Ureter (tissue), 1 donor: ENCODE data around the gene PGAM5. TPM values are rescaled to one million over a fixed set of nuclear protein-coding genes. Genes with fewer than 3 reads are reported as not detected.
"Not testable (repeated sequence)": the region's sequence is repeated elsewhere in the genome, so short reads cannot be mapped to it uniquely, and the experiment has no call there.

Source experiments
- DNase-seq: peaks from one replicate; pipeline ENCODE4 v3.0.0-alpha.2; 2020; ENCODE audit warnings: low spot score
- total RNA-seq: library from RNA; stranded (reverse); gene quantifications from one replicate; pipeline ENCODE4 v1.2.4, GENCODE V29; 2023
- donor health status: DM: yes; HTN: yes; CAD: no.

Gene PGAM5
- total RNA-seq, 1 donor from 2014 or later, result 43.0 TPM

GRCh38 chr12:132689227-132689626 lies 21.4 kb upstream of the PGAM5 start:
- DNase-seq, result no peak

- no peak for DNase-seq
These were observed 20.5 kb upstream of the PGAM5 start for GRCh38 chr12:132690112-132690511.

- not testable (repeated sequence) for DNase-seq
These were observed 18.6 kb upstream of the PGAM5 start for GRCh38 chr12:132692030-132692429.

- DNase-seq, result not testable (repeated sequence)
These were observed 15.8 kb upstream of the PGAM5 start for GRCh38 chr12:132694888-132695287.

GRCh38 chr12:132695431-132695830 lies 15.2 kb upstream of the PGAM5 start:
- DNase-seq, result no peak

- DNase-seq, result no peak
These were observed 12.3 kb upstream of the PGAM5 start for GRCh38 chr12:132698341-132698740.

GRCh38 chr12:132700212-132700822 lies 10.3 kb upstream of the PGAM5 start:
- DNase-seq, result no peak

GRCh38 chr12:132702640-132703039 lies 8.0 kb upstream of the PGAM5 start:
- DNase-seq, result no peak

- no peak for DNase-seq
These were observed 7.0 kb upstream of the PGAM5 start for GRCh38 chr12:132703641-132704040.

- DNase-seq, result no peak
These were observed 3.4 kb upstream of the PGAM5 start for GRCh38 chr12:132707241-132707640.

GRCh38 chr12:132708150-132708549 lies 2.5 kb upstream of the PGAM5 start:
- no peak for DNase-seq

- no peak for DNase-seq
These were observed 618 bp upstream of the PGAM5 start for GRCh38 chr12:132710043-132710404.

- DNase-seq, result no peak
These were observed 620 bp downstream of the PGAM5 start for GRCh38 chr12:132711080-132711843.

GRCh38 chr12:132713123-132713522 lies 2.5 kb downstream of the PGAM5 start:
- no peak for DNase-seq

- DNase-seq, result no peak
These were observed 5.2 kb downstream of the PGAM5 start for GRCh38 chr12:132715874-132716273.

- no peak for DNase-seq
These were observed 5.7 kb downstream of the PGAM5 start for GRCh38 chr12:132716356-132716755.

- no peak for DNase-seq
These were observed 6.4 kb downstream of the PGAM5 start for GRCh38 chr12:132717011-132717410.

- no peak for DNase-seq
These were observed 7.1 kb downstream of the PGAM5 start for GRCh38 chr12:132717531-132718387.

GRCh38 chr12:132718644-132719043 lies 8.0 kb downstream of the PGAM5 start:
- no peak for DNase-seq

GRCh38 chr12:132719141-132719953 lies 8.7 kb downstream of the PGAM5 start:
- DNase-seq, result no peak

GRCh38 chr12:132719954-132720324 lies 9.3 kb downstream of the PGAM5 start:
- DNase-seq, result no peak
